Esophagus squamous epithelium (tissue), 5 donors: ENCODE measurements around the gene MVB12B. TPM values are rescaled to one million over a fixed set of nuclear protein-coding genes. Genes with fewer than 3 reads are reported as not detected.

Experiments
- DNase-seq: peaks from one replicate; lab custom pipeline; 2025; lab: John Stamatoyannopoulos, UW
- H3K27ac ChIP-seq, 4 donors: fragments of 200-600 bp; sonication (generic); one replicate each; pipeline ENCODE4 v1.5.1; 2016 to 2019; ENCODE audit warnings: mild to moderate bottlenecking in 1 of 4
- H3K27me3 ChIP-seq, 4 donors: fragments of 200-600 bp; sonication (generic); 1 replicate in 3 of 4; 2 replicates in 1 of 4; pipeline versions ENCODE4 v1.5.1 to v1.6.0; 2017 to 2021; ENCODE audit warnings: antibody characterized with exemption in 1 of 4
- H3K36me3 ChIP-seq, 3 donors: fragments of 200-600 bp; sonication (generic); one replicate each; pipeline ENCODE4 v1.5.1; 2016 to 2019
- H3K4me1 ChIP-seq, 3 donors: fragments of 200-600 bp; sonication (generic); one replicate each; pipeline ENCODE4 v1.5.1; 2017 to 2019
- H3K4me3 ChIP-seq, 4 donors: fragments of 200-600 bp; sonication (generic); 1 replicate in 3 of 4; 2 replicates in 1 of 4; pipeline ENCODE4 v1.5.1; 2016 to 2019; ENCODE audit warnings: mild to moderate bottlenecking in 2 of 4, moderate library complexity in 1 of 4
- H3K9me3 ChIP-seq, 3 donors: fragments of 200-600 bp; sonication (generic); one replicate each; pipeline ENCODE4 v1.5.1; 2016 to 2019
- CTCF ChIP-seq, 6 experiments: fragments of 450-650 bp in 4 of 6; fragments of 200-600 bp in 2 of 6; sonication (generic) in 2 of 6; IDR thresholded peaks; one replicate each; pipeline ENCODE4 v1.5.1; 2016 to 2019; ENCODE audit warnings: antibody characterized with exemption in 6 of 6, mild to moderate bottlenecking in 4 of 6, moderate library complexity in 4 of 6
- POLR2A ChIP-seq, 4 donors: fragments of 450-650 bp; IDR thresholded peaks; one replicate each; pipeline ENCODE4 v1.6.1; 2017; ENCODE audit warnings: antibody characterized with exemption in 4 of 4, mild to moderate bottlenecking in 4 of 4, moderate library complexity in 3 of 4
- WGBS, 2 donors: methylation state at CpG; one replicate each; pipeline ENCODE4 v1.1.5; 2018; 5-methylcytosine and 5-hydroxymethylcytosine counted together
- intact Hi-C: fragments of 100-400 bp; cut with DNase I; formaldehyde crosslinking; loops from one replicate; pipeline ENCODE4 v1.15.0; 2022
- total RNA-seq, 4 donors: library from RNA; depleted of rRNA; stranded (reverse); fragments of >200 nt; gene quantifications; one replicate each; pipeline ENCODE4 v1.1.0, GENCODE V29; 2016
- donor health status: DM: yes; HTN: yes; CAD: no.

MVB12B gene
- total RNA-seq, 4 donors from 2014 or later = 3.2 to 13.2 (median 5.3) TPM

DNA sequence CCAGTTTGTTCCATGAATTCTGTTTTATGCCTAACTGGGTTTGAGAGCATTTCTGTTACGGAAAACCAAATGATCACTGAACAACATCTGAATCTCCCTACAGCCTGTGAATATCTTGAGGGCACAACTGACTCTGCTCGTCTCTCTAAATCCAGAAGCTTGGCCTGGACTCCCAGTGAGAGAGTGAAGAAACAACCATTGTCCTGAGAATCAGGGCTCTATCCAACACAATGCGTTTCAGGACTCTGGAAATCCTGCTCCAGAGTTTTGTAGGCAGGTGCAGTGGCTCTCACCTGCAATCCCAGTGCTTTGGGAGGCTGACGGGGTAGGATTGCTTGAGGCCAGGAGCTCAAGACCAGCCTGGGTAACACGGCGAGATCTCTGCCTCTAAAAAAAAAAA, 7.8 kb upstream of the MVB12B start:
- Histone ChIP-seq H3K27ac (no peak overlapping the region), H3K27me3 (no peaks in the 10 kb centered on the region), H3K4me1 (no peaks in the 10 kb centered on the region), H3K36me3 (no peaks in the 10 kb centered on the region), H3K4me3 (no peak overlapping the region), H3K9me3 (peaks cover 0 to 5% (median under 1%) of the 10 kb centered on the region in 3 donors)
- TF ChIP-seq POLR2A (IDR thresholded peaks at IDR 0.05) = no peak
- no peak for TF ChIP-seq CTCF (IDR thresholded peaks at IDR 0.05)
- intact Hi-C loops = loop anchor here (5.0 kb wide), 1 partner anchor 78 kb away; no protein-coding TSS in a partner anchor
- DNase-seq = no peak
- 70 to 85% methylated on average over 6 of the region's 6 CpGs for WGBS, 2 donors

- Histone ChIP-seq H3K27me3 (no peaks in the 10 kb centered on the region), H3K9me3 (peaks cover 0 to 11% (median 7%) of the 10 kb centered on the region in 3 donors), H3K4me1 (no peaks in the 10 kb centered on the region), H3K4me3 (no peak overlapping the region), H3K27ac (no peak overlapping the region), H3K36me3 (no peaks in the 10 kb centered on the region)
- intact Hi-C loops = loop anchor here (5.0 kb wide), 1 partner anchor 78 kb away; no protein-coding TSS in a partner anchor
- TF ChIP-seq CTCF (IDR thresholded peaks at IDR 0.05) = no peak
- no peak for TF ChIP-seq POLR2A (IDR thresholded peaks at IDR 0.05)
- 86 to 91% methylated on average over 5 of the region's 5 CpGs for WGBS, 2 donors
- DNase-seq = no peak
These were observed 7.0 kb upstream of the MVB12B start for GRCh38 chr9:126319671-126320070.

GRCh38 chr9:126320158-126320922, 6.3 kb upstream of the MVB12B start:
- Histone ChIP-seq H3K36me3 (no peaks in the 10 kb centered on the region), H3K27ac (no peak overlapping the region), H3K4me3 (no peak overlapping the region), H3K27me3 (no peaks in the 10 kb centered on the region), H3K4me1 (no peaks in the 10 kb centered on the region), H3K9me3 (peaks cover 0 to 11% (median 11%) of the 10 kb centered on the region in 3 donors)
- WGBS, 2 donors = 65 to 70% methylated on average over 4 of the region's 4 CpGs
- intact Hi-C loops = no loop called here
- DNase-seq = no peak
- TF ChIP-seq CTCF (IDR thresholded peaks at IDR 0.05) = no peak
- TF ChIP-seq POLR2A (IDR thresholded peaks at IDR 0.05) = no peak

DNA sequence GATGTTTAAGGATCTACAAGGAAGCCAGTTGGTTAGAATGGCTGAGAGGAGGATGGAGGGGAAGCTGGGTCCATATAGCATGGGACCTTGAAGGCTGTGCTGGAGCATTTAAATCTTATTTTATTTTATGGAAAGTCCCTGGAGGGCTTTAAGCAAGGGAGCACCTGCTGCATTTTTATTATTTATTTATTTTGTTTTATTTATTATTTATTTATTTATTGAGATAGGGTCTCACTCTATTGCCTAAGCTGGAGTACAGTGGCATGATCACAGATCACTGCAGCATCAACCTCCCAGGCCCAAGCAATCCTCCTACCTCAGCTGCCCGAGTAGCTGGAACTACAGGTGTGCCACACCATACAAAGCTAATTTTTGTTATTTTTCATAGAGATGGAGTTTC, 4.9 kb upstream of the MVB12B start:
- Histone ChIP-seq H3K4me1 (peaks cover 5 to 9% (median 6%) of the 10 kb centered on the region in 3 donors), H3K4me3 (no peak overlapping the region), H3K27me3 (no peaks in the 10 kb centered on the region), H3K36me3 (no peaks in the 10 kb centered on the region), H3K9me3 (peaks cover 0 to 11% (median 11%) of the 10 kb centered on the region in 3 donors), H3K27ac (no peak overlapping the region)
- intact Hi-C loops = no loop called here
- WGBS, 2 donors = 83 to 100% methylated on average over 1 of the region's 1 CpG
- TF ChIP-seq POLR2A (IDR thresholded peaks at IDR 0.05) = no peak
- TF ChIP-seq CTCF (IDR thresholded peaks at IDR 0.05) = no peak
- no peak for DNase-seq

- no peaks in the 10 kb centered on the region for H3K27me3 ChIP-seq
- peak overlapping the region; percentile 81 to 90 (median 88) for H3K27ac ChIP-seq
- no peaks in the 10 kb centered on the region for H3K36me3 ChIP-seq
- peak overlapping the region; percentile 48 to 81 (median 62) for H3K4me3 ChIP-seq
- peaks cover 0 to 11% (median 11%) of the 10 kb centered on the region in 3 donors for H3K9me3 ChIP-seq
- no peak for TF ChIP-seq POLR2A (IDR thresholded peaks at IDR 0.05)
- no peak for TF ChIP-seq CTCF (IDR thresholded peaks at IDR 0.05)
- 79 to 97% methylated on average over 5 to 6 of the region's 6 CpGs for WGBS, 2 donors
- DNase-seq = no peak
- intact Hi-C loops = no loop called here
- H3K4me1 ChIP-seq = peaks cover 6 to 44% (median 14%) of the 10 kb centered on the region in 3 donors
These were observed 808 bp upstream of the MVB12B start for GRCh38 chr9:126325821-126326220.
